RWPE2 (cell line): Measurements from ENCODE around the gene CREG2.
A peak's percentile ranks its signal among the peaks of the same experiment; 100 is the strongest.
"Not testable (repeated sequence)": the region's sequence is repeated elsewhere in the genome, so short reads cannot be mapped to it uniquely, and the experiment has no call there.

Source experiments
- ATAC-seq: fragments of 200-7000 bp; cut with Tn5 transposase; 3 replicates; pipeline ENCODE4 v1.9.1; 2021; ENCODE audit warnings: low read depth
- DNase-seq: peaks from one replicate; pipeline ENCODE4 v3.0.0-alpha.2; 2020; ENCODE audit warnings: low spot score
- H3K27ac ChIP-seq: fragments of 450-650 bp; 2 replicates; pipeline ENCODE4 v1.5.1; 2017; ENCODE audit warnings: mild to moderate bottlenecking; ENCODE audit not compliant: poor library complexity, severe bottlenecking
- H3K27me3 ChIP-seq: fragments of 250-450 bp; sonication (Bioruptor Pico); 2 replicates; pipeline ENCODE4 v1.5.1; 2021; ENCODE audit warnings: mild to moderate bottlenecking, moderate library complexity; ENCODE audit not compliant: insufficient read depth, poor library complexity, severe bottlenecking
- H3K36me3 ChIP-seq: fragments of 250-450 bp; sonication (Bioruptor Pico); 2 replicates; pipeline ENCODE4 v1.5.1; 2020; ENCODE audit warnings: low read depth, mild to moderate bottlenecking, moderate library complexity
- H3K4me1 ChIP-seq: fragments of 250-450 bp; sonication (Bioruptor Pico); 2 replicates; pipeline ENCODE4 v1.5.1; 2021; ENCODE audit warnings: mild to moderate bottlenecking, moderate library complexity; ENCODE audit not compliant: insufficient read depth, poor library complexity, severe bottlenecking
- H3K4me3 ChIP-seq: fragments of 250-450 bp; sonication (Bioruptor Pico); 2 replicates; pipeline ENCODE4 v1.5.1; 2021; ENCODE audit warnings: mild to moderate bottlenecking, moderate library complexity; ENCODE audit not compliant: severe bottlenecking
- H3K9me3 ChIP-seq: fragments of 250-450 bp; sonication (Bioruptor Pico); 2 replicates; pipeline ENCODE4 v1.5.1; 2021; ENCODE audit warnings: mild to moderate bottlenecking, moderate library complexity; ENCODE audit not compliant: severe bottlenecking
- CTCF ChIP-seq: fragments of 450-650 bp; IDR thresholded peaks from one replicate; pipeline ENCODE4 v1.5.1; 2017; ENCODE audit warnings: mild to moderate bottlenecking, moderate library complexity; ENCODE audit not compliant: poor library complexity, severe bottlenecking

CREG2 gene

GRCh38 chr2:101354420-101355311 lies 32.6 kb downstream of the CREG2 start:
- Histone ChIP-seq H3K4me3 (no peak overlapping the region), H3K4me1 (peaks cover 30% of the 10 kb centered on the region), H3K27ac (peak overlapping the region; percentile 98), H3K9me3 (no peaks in the 10 kb centered on the region), H3K27me3 (no peaks in the 10 kb centered on the region), H3K36me3 (no peaks in the 10 kb centered on the region)
- ATAC-seq (no peak), DNase-seq (no peak)
- no peak for TF ChIP-seq CTCF

- H3K4me3 ChIP-seq, H3K27me3 ChIP-seq, H3K36me3 ChIP-seq, H3K27ac ChIP-seq, H3K9me3 ChIP-seq, DNase-seq, ATAC-seq: not testable (repeated sequence)
- H3K4me1 ChIP-seq, result peaks cover 24% of the 10 kb centered on the region
These were observed 34.7 kb downstream of the CREG2 start for GRCh38 chr2:101352631-101353030.

GRCh38 chr2:101351207-101351606 lies 36.1 kb downstream of the CREG2 start:
- DNase-seq, result no peak

GRCh38 chr2:101349893-101350662 lies 37.2 kb downstream of the CREG2 start:
- TF ChIP-seq CTCF, result no peak
- no peaks in the 10 kb centered on the region for H3K27me3 ChIP-seq

More at GRCh38 chr2:101351207-101351606, 36.1 kb downstream of the CREG2 start:
- Histone ChIP-seq H3K27ac (no peak overlapping the region), H3K4me1 (peaks cover 12% of the 10 kb centered on the region), H3K4me3 (no peak overlapping the region), H3K9me3 (no peaks in the 10 kb centered on the region), H3K27me3 (no peaks in the 10 kb centered on the region), H3K36me3 (no peaks in the 10 kb centered on the region)
- no peak for TF ChIP-seq CTCF
- ATAC-seq, result no peak

GRCh38 chr2:101348883-101349282 lies 38.4 kb downstream of the CREG2 start:
- Histone ChIP-seq H3K27ac (no peak overlapping the region), H3K9me3 (no peaks in the 10 kb centered on the region), H3K27me3 (no peaks in the 10 kb centered on the region), H3K36me3 (no peaks in the 10 kb centered on the region), H3K4me3 (no peak overlapping the region), H3K4me1 (no peaks in the 10 kb centered on the region)
- TF ChIP-seq CTCF, result no peak
- no peak for DNase-seq
- no peak for ATAC-seq

More at GRCh38 chr2:101349893-101350662, 37.2 kb downstream of the CREG2 start:
- no peak overlapping the region for H3K27ac ChIP-seq
- H3K36me3 ChIP-seq, result no peaks in the 10 kb centered on the region
- no peak overlapping the region for H3K4me3 ChIP-seq
- no peak for ATAC-seq
- H3K4me1 ChIP-seq, result peaks cover under 1% of the 10 kb centered on the region
- H3K9me3 ChIP-seq, result no peaks in the 10 kb centered on the region
- DNase-seq, result no peak
